IPS DF 19.7 (cell line): ENCODE data around the gene COTL1.

Experiments
- DNase-seq: peaks from one replicate; pipeline ENCODE4 v3.0.0-alpha.2; 2013; ENCODE audit warnings: low read depth, low spot score

The COTL1 gene

GRCh38 chr16:84596161-84596560 lies 21.7 kb downstream of the COTL1 start:
- no peak for DNase-seq

- DNase-seq = no peak
Observed at GRCh38 chr16:84595052-84595481, 22.8 kb downstream of the COTL1 start.

- no peak for DNase-seq
Observed at GRCh38 chr16:84594725-84595038, 23.2 kb downstream of the COTL1 start.

- no peak for DNase-seq
Observed at GRCh38 chr16:84593825-84594724, 23.8 kb downstream of the COTL1 start.

- no peak for DNase-seq
Observed at GRCh38 chr16:84592718-84593117, 25.2 kb downstream of the COTL1 start.

- no peak for DNase-seq
Observed at GRCh38 chr16:84589975-84590719, 27.7 kb downstream of the COTL1 start.

- DNase-seq = no peak
Observed at GRCh38 chr16:84588991-84589390, 28.9 kb downstream of the COTL1 start.

- no peak for DNase-seq
Observed at GRCh38 chr16:84585886-84586285, 32.0 kb downstream of the COTL1 start.

GRCh38 chr16:84585467-84585866 lies 32.4 kb downstream of the COTL1 start:
- no peak for DNase-seq

- no peak for DNase-seq
Observed at GRCh38 chr16:84584678-84585077, 33.2 kb downstream of the COTL1 start.

GRCh38 chr16:84583995-84584394 lies 33.9 kb downstream of the COTL1 start:
- no peak for DNase-seq

- DNase-seq = no peak
Observed at GRCh38 chr16:84582958-84583516, 34.8 kb downstream of the COTL1 start.

GRCh38 chr16:84581158-84581557 lies 36.7 kb downstream of the COTL1 start:
- no peak for DNase-seq

- no peak for DNase-seq
Observed at GRCh38 chr16:84579936-84580335, 37.9 kb downstream of the COTL1 start.

- DNase-seq = no peak
Observed at GRCh38 chr16:84578538-84579126, 39.2 kb downstream of the COTL1 start.

GRCh38 chr16:84577034-84577803 lies 40.7 kb downstream of the COTL1 start:
- DNase-seq = no peak

GRCh38 chr16:84575914-84576313 lies 42.0 kb downstream of the COTL1 start:
- no peak for DNase-seq

- DNase-seq = no peak
Observed at GRCh38 chr16:84574191-84574590, 43.7 kb downstream of the COTL1 start.

GRCh38 chr16:84572096-84572495 lies 45.8 kb downstream of the COTL1 start:
- no peak for DNase-seq

GRCh38 chr16:84571506-84571905 lies 46.4 kb downstream of the COTL1 start:
- DNase-seq = no peak

- no peak for DNase-seq
Observed at GRCh38 chr16:84570739-84571403, 47.0 kb downstream of the COTL1 start.
